ENCODE results near the gene SARNP. TPM values are rescaled to one million over a fixed set of nuclear protein-coding genes. Genes with fewer than 3 reads are reported as not detected.

The SARNP gene
- total RNA-seq, 1 donor from 2014 or later = 75.9 TPM

Other genes starting within 250 kb of the SARNP start
- gene OR2AP1, start 245.3 kb downstream of the SARNP start, total RNA-seq (ENCODE audit: low replicate concordance) = not detected in 2 replicates
- gene OR10P1, start 180.8 kb downstream of the SARNP start, total RNA-seq (ENCODE audit: low replicate concordance) = not detected in 2 replicates
- gene ITGA7, start 109.8 kb downstream of the SARNP start, total RNA-seq (ENCODE audit: low replicate concordance) = 10.4 and 39.2 TPM in 2 replicates
- 89.9 and 98.6 TPM in 2 replicates for gene BLOC1S1, start 101.7 kb downstream of the SARNP start, total RNA-seq (ENCODE audit: low replicate concordance)
- 7.4 and 14.1 TPM in 2 replicates for gene RDH5, start 97.3 kb downstream of the SARNP start, total RNA-seq (ENCODE audit: low replicate concordance)
- gene CD63, start 88.7 kb downstream of the SARNP start, total RNA-seq (ENCODE audit: low replicate concordance) = 525 and 567 TPM in 2 replicates
- gene GDF11, start 74.6 kb downstream of the SARNP start, total RNA-seq (ENCODE audit: low replicate concordance) = 11.8 and 40.1 TPM in 2 replicates
- 50.9 and 76.1 TPM in 2 replicates for gene ORMDL2, start 317 bp upstream of the SARNP start, total RNA-seq (ENCODE audit: low replicate concordance)
- gene DNAJC14, start 11.9 kb upstream of the SARNP start, total RNA-seq (ENCODE audit: low replicate concordance) = 30.0 and 34.6 TPM in 2 replicates
- gene MMP19, start 25.2 kb upstream of the SARNP start, total RNA-seq (ENCODE audit: low replicate concordance) = 0.38 and 0.48 TPM in 2 replicates
- 28.0 and 33.7 TPM in 2 replicates for gene PYM1, start 110.2 kb upstream of the SARNP start, total RNA-seq (ENCODE audit: low replicate concordance)
- 28.6 and 46.6 TPM in 2 replicates for gene DGKA, start 113.4 kb upstream of the SARNP start, total RNA-seq (ENCODE audit: low replicate concordance)
- gene PMEL, start 148.3 kb upstream of the SARNP start, total RNA-seq (ENCODE audit: low replicate concordance) = 1.4 and 136 TPM in 2 replicates
- 52.8 and 82.8 TPM in 2 replicates for gene CDK2, start 149.1 kb upstream of the SARNP start, total RNA-seq (ENCODE audit: low replicate concordance)
- 105 and 131 TPM in 2 replicates for gene RAB5B, start 156.4 kb upstream of the SARNP start, total RNA-seq (ENCODE audit: low replicate concordance)
- gene SUOX, start 179.6 kb upstream of the SARNP start, total RNA-seq (ENCODE audit: low replicate concordance) = 28.4 and 34.6 TPM in 2 replicates
- 6.1 and 21.0 TPM in 2 replicates for gene IKZF4, start 203.3 kb upstream of the SARNP start, total RNA-seq (ENCODE audit: low replicate concordance)
- gene RPS26, start 224.2 kb upstream of the SARNP start, total RNA-seq (ENCODE audit: low replicate concordance) = 20.2 and 38.7 TPM in 2 replicates